H7 (cell line): Measurements from ENCODE around the gene PPM1E. TPM values are rescaled to one million over a fixed set of nuclear protein-coding genes. Genes with fewer than 3 reads are reported as not detected.

Experiments
- DNase-seq: peaks from one replicate; pipeline ENCODE4 v3.0.0; 2012
- H3K27me3 ChIP-seq: 2 replicates; pipeline ENCODE4 v1.6.0; 2011; ENCODE audit warnings: mild to moderate bottlenecking, low read length; ENCODE audit not compliant: control insufficient read depth, insufficient read depth
- H3K36me3 ChIP-seq: replicated peaks from 2 replicates; pipeline ENCODE4 v1.5.1; 2011; ENCODE audit warnings: low read length; ENCODE audit not compliant: control insufficient read depth, insufficient read depth
- H3K4me3 ChIP-seq: 2 replicates; pipeline ENCODE4 v1.5.1; 2011; ENCODE audit warnings: low read depth, mild to moderate bottlenecking, control low read depth, low read length, moderate library complexity; ENCODE audit not compliant: insufficient read depth
- total RNA-seq: library from RNA; depleted of rRNA; stranded (reverse); fragments of >200 nt; shearing (Covaris generic); gene quantifications from 2 replicates; pipeline ENCODE4 v1.2.3, GENCODE V29; 2014

PPM1E gene
- total RNA-seq, 1 experiment from 2014 or later = 3.5 TPM

DNA sequence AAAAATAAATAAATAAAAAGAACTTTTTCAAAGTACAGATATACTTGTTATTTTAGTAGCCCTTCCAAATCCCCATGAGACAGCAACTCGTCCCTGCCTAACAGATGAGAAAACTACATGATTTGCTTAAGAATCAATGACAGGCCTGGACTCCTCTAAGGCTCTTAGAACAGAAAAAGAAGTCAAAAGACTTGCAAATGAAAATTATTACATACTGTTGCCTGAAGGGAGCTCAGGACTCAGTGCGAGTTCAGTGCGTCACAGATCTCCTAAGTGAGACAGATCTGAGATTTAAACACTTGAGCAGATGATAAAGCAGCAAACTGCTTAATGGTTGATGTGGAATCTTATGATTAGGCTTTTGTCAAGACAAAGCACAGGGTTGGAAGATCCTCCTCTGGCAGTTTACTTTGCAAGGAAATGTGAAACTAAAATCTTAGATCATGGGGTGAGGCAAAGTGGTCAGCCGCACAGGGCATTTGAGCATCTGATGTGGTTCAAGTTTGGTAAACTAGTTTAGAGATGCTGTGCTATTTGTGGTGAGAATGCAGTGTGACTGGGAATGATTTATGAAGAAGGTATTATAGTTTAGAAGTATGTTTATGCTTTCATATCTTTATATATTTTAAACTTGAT is 212.9 kb downstream of the PPM1E start:
- no peak for DNase-seq
- Histone ChIP-seq H3K27me3 (no peaks in the 10 kb centered on the region), H3K36me3 (no peaks in the 10 kb centered on the region), H3K4me3 (no peak overlapping the region)

- no peaks in the 10 kb centered on the region for H3K36me3 ChIP-seq
- H3K27me3 ChIP-seq = no peaks in the 10 kb centered on the region
- H3K4me3 ChIP-seq = no peak overlapping the region
- DNase-seq = no peak
Measured at GRCh38 chr17:58969156-58969555, 213.5 kb downstream of the PPM1E start.

GRCh38 chr17:58969612-58970011 is 214.0 kb downstream of the PPM1E start:
- no peaks in the 10 kb centered on the region for H3K27me3 ChIP-seq
- H3K36me3 ChIP-seq = no peaks in the 10 kb centered on the region
- H3K4me3 ChIP-seq = no peak overlapping the region
- DNase-seq = no peak

DNA sequence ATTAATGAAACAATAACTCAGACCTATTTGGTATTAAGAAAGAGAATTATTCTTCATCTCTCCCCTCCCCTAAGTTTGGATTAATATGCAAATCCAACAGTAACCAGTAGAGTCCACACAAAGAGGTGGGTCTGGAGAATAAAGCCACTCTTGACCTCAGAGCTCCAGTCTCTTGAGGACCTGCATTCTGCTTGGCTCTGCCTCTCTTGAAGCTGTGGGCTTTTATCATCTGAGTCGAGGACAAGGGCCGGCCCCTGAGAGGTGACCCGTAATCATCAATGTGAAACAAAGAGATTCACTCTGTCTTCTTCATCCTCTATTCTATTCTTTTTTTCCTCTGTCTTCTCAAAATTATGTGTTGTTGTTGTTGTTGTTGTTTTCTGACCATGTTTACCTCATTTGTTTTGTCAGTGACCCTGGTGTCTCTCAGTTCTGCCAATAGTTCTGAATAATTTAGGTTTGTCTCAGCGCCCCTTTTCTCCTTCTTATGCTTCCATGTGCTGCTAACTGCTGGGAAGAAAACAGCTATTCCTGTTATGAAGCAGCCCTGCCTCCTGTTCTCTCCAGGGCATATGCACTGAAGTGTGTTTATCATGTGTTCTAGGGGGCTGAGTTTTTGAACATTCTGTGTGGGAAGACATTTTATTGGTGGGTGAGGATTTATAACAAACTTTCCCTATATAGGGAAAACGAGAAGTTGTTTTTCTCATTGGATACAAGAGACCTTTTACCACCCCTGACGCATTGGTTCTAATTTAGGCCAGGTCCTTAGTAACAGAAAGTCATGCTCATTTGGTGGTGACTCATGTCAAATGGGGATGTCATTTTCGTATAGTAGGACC is 215.2 kb downstream of the PPM1E start:
- H3K4me3 ChIP-seq = no peak overlapping the region
- H3K36me3 ChIP-seq = no peaks in the 10 kb centered on the region
- no peak for DNase-seq
- no peaks in the 10 kb centered on the region for H3K27me3 ChIP-seq

GRCh38 chr17:58974354-58974753 is 218.7 kb downstream of the PPM1E start:
- Histone ChIP-seq H3K27me3 (no peaks in the 10 kb centered on the region), H3K36me3 (no peaks in the 10 kb centered on the region), H3K4me3 (no peak overlapping the region)
- no peak for DNase-seq

GRCh38 chr17:58976541-58976940 is 220.9 kb downstream of the PPM1E start:
- Histone ChIP-seq H3K27me3 (no peaks in the 10 kb centered on the region), H3K36me3 (no peaks in the 10 kb centered on the region; the same call in 1 of the 2 replicates)

DNA sequence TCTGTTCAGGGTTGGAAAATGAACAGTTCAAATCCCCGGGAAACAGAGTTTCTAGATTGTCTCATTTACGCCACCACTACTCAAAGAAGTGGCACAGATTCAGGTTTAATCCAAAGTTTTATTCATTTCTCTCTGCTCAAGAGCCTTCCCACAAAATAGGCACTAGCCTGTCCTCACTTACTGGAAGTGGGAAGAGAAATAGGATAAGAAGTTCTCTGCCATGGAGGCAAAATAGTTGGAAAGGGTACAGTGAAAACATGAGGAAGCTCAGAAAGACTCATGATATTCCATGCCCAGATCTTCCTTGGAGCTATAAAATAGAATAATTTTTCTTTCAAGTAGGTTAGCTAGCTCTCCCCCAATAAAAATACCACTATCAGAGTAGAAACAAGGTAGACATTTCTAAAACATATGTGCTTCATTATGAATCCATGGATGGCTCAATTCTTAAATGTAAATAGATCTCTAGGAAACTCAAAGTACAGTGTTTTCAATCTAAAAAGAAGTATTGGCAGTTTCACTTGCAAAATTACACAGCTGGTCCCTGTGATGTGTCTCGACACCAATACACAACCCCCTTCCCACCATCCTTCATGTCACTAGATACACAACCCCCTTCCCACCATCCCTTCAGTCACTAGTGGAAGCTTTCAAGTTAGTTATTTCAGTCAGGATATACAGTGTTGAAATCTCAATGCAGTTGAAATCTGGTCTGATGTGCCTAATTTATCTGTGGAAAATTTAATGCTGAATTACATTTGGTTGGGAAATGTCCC is 225.2 kb downstream of the PPM1E start:
- Histone ChIP-seq H3K4me3 (no peak overlapping the region), H3K36me3 (no peaks in the 10 kb centered on the region; the same call in 1 of the 2 replicates), H3K27me3 (no peaks in the 10 kb centered on the region)
- no peak for DNase-seq

More at GRCh38 chr17:58976541-58976940, 220.9 kb downstream of the PPM1E start:
- DNase-seq = no peak
- no peak overlapping the region for H3K4me3 ChIP-seq

GRCh38 chr17:58982626-58983025 is 227.0 kb downstream of the PPM1E start:
- no peak for DNase-seq
- Histone ChIP-seq H3K36me3 (no peaks in the 10 kb centered on the region; the same call in 1 of the 2 replicates), H3K4me3 (no peak overlapping the region), H3K27me3 (no peaks in the 10 kb centered on the region)

DNA sequence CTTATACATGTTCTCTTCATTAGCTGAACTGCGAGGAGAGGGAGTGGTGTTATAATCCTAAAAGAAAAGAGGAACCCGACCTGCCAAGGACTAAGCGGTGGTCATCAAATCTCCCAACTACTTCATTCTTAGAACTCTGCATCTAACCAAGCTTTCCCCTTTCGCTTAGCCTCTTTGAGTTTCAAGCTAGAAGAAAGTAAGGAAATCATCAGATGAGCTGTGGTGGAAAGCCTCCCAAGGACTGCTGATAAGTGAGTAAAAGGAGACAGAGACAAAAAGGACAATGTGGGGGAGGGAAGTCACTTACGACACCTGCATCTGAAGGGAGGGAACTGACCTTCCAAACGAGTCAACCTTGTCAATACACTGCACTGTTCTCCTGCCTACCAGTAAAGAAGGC is 229.7 kb downstream of the PPM1E start:
- H3K27me3 ChIP-seq = no peaks in the 10 kb centered on the region
- no peaks in the 10 kb centered on the region for H3K36me3 ChIP-seq
- DNase-seq = no peak
- no peak overlapping the region for H3K4me3 ChIP-seq

GRCh38 chr17:58985971-58986370 is 230.3 kb downstream of the PPM1E start:
- no peaks in the 10 kb centered on the region for H3K36me3 ChIP-seq
- H3K27me3 ChIP-seq = no peaks in the 10 kb centered on the region
- no peak overlapping the region for H3K4me3 ChIP-seq
- DNase-seq = no peak

DNA sequence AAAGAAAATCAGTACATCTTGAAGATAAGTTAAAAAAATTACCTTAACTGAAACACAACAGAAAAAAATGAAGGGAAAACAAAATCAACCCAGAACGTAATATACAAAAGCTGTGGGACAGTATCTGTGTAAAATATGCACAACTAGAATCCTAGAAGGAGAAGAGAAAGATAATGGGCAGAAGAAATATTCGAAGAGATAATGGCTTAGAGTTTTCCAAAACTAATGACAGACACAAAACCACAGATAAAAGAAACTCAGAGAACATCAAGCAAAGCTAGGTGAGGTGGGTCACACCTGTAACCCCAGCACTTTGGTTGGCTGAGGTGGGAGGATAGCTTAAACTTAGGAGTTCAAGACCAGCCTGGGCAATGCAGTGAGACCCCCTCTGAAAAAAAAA is 234.0 kb downstream of the PPM1E start:
- Histone ChIP-seq H3K27me3 (no peaks in the 10 kb centered on the region), H3K36me3 (no peaks in the 10 kb centered on the region; the same call in 1 of the 2 replicates), H3K4me3 (no peak overlapping the region)
- DNase-seq = no peak

DNA sequence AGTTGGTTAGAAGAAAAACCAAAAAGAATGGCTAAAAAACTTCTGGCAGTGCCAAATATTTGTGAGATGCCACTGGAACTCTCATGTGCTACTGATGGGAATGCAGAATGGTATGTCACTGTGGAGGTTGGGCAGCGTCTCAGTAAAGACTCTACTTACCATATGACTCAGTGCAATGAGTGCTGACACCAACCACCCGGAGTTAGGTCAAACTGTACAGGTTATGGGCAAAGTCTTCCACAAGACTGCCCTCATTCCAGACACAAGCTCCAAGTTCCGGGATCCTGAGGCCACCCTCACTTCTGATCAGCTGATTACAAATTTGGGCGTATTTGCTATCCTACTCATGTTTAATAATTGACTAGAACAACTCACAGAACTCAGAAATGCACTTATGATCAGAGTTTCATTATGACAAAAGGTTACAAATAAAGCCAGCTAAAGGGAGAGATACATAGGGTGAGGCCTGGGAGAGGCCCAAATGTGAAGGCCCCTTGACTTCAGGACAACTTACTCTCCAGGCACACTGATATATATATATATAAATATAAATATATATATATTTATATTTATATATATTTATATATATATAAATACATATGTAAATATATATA is 236.2 kb downstream of the PPM1E start:
- H3K36me3 ChIP-seq = no peaks in the 10 kb centered on the region; the same call in 1 of the 2 replicates
- no peak overlapping the region for H3K4me3 ChIP-seq
- no peak for DNase-seq
- H3K27me3 ChIP-seq = no peaks in the 10 kb centered on the region

DNA sequence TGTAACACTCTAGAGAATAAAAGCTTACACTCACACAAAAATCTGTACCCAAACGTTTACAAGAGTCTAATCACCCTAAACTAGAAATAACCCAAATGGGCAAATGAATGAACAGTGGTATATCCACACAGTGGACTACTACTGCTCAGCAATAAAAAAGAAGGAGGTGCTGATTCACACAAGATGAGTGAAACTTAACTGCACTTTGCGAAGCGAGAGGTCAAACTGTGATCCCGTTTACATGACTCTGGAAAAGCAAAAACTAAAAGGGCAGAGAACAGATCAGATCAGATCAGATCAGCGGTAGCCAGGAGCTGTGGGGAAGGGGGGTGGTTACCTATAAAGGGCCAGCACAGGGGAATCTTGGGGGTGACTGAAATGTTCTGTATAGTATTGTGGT is 237.7 kb downstream of the PPM1E start:
- DNase-seq = no peak
- H3K4me3 ChIP-seq = no peak overlapping the region
- no peaks in the 10 kb centered on the region for H3K27me3 ChIP-seq
- H3K36me3 ChIP-seq = no peaks in the 10 kb centered on the region; the same call in 1 of the 2 replicates

DNA sequence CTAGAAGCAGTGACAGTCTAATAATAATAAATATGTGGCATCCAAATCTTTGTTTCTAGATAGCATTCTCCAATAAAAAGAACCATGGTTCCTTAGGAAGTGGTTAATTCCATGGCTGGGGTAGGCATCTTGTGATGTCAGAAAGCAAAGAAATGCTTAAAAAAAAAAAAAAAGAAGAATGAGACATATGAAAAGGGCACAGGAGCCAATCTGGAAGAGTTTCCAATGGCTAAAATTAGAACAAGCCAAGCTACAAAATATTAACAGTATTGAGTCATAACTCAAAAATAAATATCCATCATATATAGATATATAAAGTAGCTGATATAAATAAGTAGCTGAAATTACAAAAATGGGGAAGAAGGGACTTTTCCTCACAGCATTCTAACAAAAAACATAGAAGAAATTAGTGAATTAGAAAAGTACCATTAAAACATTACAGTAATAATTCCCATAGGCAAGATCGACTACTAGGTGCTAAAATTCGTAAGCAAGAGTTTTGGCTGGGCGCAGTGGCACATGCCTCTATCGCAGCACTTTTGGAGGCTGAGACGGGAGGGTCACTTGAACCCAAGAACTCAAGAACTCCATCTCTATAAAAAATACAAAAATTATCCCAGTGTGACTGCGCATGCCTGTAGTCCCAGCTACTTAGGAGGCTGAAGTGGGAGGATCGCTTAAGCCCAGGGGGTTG is 239.7 kb downstream of the PPM1E start:
- no peak for DNase-seq
- Histone ChIP-seq H3K36me3 (no peaks in the 10 kb centered on the region; the same call in 1 of the 2 replicates), H3K4me3 (no peak overlapping the region), H3K27me3 (no peaks in the 10 kb centered on the region)
